Measurements from ENCODE around the gene TMEM52. TPM values are rescaled to one million over a fixed set of nuclear protein-coding genes. Genes with fewer than 3 reads are reported as not detected.

TMEM52 gene
- total and polyA plus RNA-seq, 2 of the 13 experiments (the other 11 are each of a cell fraction or from before 2014, with no cell fraction given) = 13.2 to 18.7 TPM

DNA sequence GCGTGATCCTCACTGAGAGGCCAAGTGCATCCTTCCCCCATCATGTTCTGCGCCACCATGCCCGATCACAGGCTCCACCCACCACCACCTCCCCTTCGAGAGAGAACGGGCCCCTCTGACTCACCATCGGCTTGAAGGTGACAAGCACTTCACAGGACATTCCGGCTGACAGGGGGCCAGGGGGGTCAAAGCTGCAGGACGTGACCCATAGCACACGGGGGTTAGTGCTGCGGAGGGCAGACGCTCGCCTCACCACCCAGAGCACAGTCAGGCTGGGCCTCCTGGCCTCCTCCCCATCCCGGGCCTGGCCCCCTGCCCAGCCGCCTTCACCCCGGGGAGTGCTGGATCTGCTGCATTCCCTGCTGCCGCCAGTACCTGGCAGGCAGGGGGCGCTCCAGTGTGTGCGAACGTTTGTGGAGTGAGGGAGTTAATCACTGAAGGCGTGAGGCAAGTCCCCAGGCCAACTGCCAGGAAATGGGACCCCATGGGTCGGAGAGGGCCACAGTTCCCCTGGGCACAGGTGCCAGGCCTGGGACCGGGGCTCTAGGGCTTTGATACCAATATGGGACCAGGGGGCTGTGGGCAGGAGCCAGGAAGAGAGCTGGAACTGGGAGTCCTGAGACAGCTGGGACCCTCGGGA lies 40.9 kb upstream of the TMEM52 start (continued):
- peak; percentile 23; the same call in 1 of the 2 replicates for TF ChIP-seq RERE (CRISPR knock-in tag; IDR thresholded peaks at IDR 0.05; ENCODE audit: low read depth)
- TF ChIP-seq HOMEZ (CRISPR knock-in tag; IDR thresholded peaks at IDR 0.05; ENCODE audit: low read depth) = peak; percentile 52
- 0 out of 2 replicates have a peak, but pooled peaks have one; percentile 22 for TF ChIP-seq ZNF563 (CRISPR knock-in tag; IDR thresholded peaks at IDR 0.05)
- no peak for TF ChIP-seq ZNF124 (CRISPR knock-in tag; IDR thresholded peaks at IDR 0.05)
- no peak for TF ChIP-seq XBP1 (CRISPR knock-in tag; IDR thresholded peaks at IDR 0.05)
- peak; percentile 90 for TF ChIP-seq ZC3H13 (CRISPR knock-in tag; IDR thresholded peaks at IDR 0.05)
- 0 out of 2 replicates have a peak, but pooled peaks have one; percentile 50 for TF ChIP-seq AKAP8 (CRISPR knock-in tag; IDR thresholded peaks at IDR 0.05)
- no peak for TF ChIP-seq ZBTB8A (CRISPR knock-in tag; IDR thresholded peaks at IDR 0.05; ENCODE audit: borderline replicate concordance, low read depth)
- no peak for TF ChIP-seq ZNF329 (CRISPR knock-in tag; IDR thresholded peaks at IDR 0.05; ENCODE audit: low read depth)
- TF ChIP-seq, protein P1, sequence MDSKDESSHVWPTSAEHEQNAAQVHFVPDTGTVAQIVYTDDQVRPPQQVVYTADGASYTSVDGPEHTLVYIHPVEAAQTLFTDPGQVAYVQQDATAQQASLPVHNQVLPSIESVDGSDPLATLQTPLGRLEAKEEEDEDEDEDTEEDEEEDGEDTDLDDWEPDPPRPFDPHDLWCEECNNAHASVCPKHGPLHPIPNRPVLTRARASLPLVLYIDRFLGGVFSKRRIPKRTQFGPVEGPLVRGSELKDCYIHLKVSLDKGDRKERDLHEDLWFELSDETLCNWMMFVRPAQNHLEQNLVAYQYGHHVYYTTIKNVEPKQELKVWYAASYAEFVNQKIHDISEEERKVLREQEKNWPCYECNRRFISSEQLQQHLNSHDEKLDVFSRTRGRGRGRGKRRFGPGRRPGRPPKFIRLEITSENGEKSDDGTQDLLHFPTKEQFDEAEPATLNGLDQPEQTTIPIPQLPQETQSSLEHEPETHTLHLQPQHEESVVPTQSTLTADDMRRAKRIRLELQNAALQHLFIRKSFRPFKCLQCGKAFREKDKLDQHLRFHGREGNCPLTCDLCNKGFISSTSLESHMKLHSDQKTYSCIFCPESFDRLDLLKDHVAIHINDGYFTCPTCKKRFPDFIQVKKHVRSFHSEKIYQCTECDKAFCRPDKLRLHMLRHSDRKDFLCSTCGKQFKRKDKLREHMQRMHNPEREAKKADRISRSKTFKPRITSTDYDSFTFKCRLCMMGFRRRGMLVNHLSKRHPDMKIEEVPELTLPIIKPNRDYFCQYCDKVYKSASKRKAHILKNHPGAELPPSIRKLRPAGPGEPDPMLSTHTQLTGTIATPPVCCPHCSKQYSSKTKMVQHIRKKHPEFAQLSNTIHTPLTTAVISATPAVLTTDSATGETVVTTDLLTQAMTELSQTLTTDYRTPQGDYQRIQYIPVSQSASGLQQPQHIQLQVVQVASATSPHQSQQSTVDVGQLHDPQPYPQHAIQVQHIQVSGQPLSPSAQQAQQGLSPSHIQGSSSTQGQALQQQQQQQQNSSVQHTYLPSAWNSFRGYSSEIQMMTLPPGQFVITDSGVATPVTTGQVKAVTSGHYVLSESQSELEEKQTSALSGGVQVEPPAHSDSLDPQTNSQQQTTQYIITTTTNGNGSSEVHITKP (CRISPR knock-in tag; IDR thresholded peaks at IDR 0.05; ENCODE audit: low read depth) = 0 out of 2 replicates have a peak, but pooled peaks have one; percentile 65
- no peak; a peak in 1 of 4 replicates for TF ChIP-seq KLF16 (CRISPR knock-in tag; IDR thresholded peaks at IDR 0.05)
- TF ChIP-seq SOX5 (CRISPR knock-in tag; IDR thresholded peaks at IDR 0.05; ENCODE audit: borderline replicate concordance) = peak; percentile 63
- peak; percentile 90 for TF ChIP-seq ZBTB7A (CRISPR knock-in tag; IDR thresholded peaks at IDR 0.05)
- no peak for TF ChIP-seq SRY (CRISPR knock-in tag; IDR thresholded peaks at IDR 0.05)
- TF ChIP-seq ESRRA (CRISPR knock-in tag; IDR thresholded peaks at IDR 0.05; ENCODE audit: low read depth) = peak; percentile 65; the same call in 1 of the 2 replicates
- TF ChIP-seq, protein P2, sequence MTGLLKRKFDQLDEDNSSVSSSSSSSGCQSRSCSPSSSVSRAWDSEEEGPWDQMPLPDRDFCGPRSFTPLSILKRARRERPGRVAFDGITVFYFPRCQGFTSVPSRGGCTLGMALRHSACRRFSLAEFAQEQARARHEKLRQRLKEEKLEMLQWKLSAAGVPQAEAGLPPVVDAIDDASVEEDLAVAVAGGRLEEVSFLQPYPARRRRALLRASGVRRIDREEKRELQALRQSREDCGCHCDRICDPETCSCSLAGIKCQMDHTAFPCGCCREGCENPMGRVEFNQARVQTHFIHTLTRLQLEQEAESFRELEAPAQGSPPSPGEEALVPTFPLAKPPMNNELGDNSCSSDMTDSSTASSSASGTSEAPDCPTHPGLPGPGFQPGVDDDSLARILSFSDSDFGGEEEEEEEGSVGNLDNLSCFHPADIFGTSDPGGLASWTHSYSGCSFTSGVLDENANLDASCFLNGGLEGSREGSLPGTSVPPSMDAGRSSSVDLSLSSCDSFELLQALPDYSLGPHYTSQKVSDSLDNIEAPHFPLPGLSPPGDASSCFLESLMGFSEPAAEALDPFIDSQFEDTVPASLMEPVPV (CRISPR knock-in tag; IDR thresholded peaks at IDR 0.05) = no peak
- TF ChIP-seq PRPF4 (IDR thresholded peaks at IDR 0.05; ENCODE audit: low read depth, low read length, poor library complexity, severe bottlenecking) = no peak
